Natural killer cell treated with Interleukin-12 subunit alpha and Interleukin-12 subunit beta and Interleukin-15 and Interleukin-18, amount 100 ng/mL, for 72 hours (primary cell): ENCODE data around the gene COL4A3. TPM values are rescaled to one million over a fixed set of nuclear protein-coding genes. Genes with fewer than 3 reads are reported as not detected.
A peak's percentile ranks its signal among the peaks of the same experiment; 100 is the strongest.

Experiments
- ATAC-seq, 2 donors: fragments of 150-1000 bp; cut with Tn5 transposase in 1 of 2; sonication (Bioruptor Pico), chemical (Tn5 transposase) in 1 of 2; 2 replicates each; pipeline ENCODE4 v1.10.0; 2021
- DNase-seq: peaks from one replicate; pipeline ENCODE4 v3.0.0; 2022; ENCODE audit warnings: low spot score
- H3K27ac Mint-ChIP-seq, 2 donors: 1 replicate in 1 of 2; 2 replicates in 1 of 2; pipeline ENCODE4 v1.8.0; 2022; ENCODE audit warnings: mixed read lengths in 2 of 2, mild to moderate bottlenecking in 1 of 2, moderate library complexity in 1 of 2
- H3K27me3 Mint-ChIP-seq, 2 donors: 1 replicate in 1 of 2; 2 replicates in 1 of 2; pipeline ENCODE4 v1.8.0; 2022; ENCODE audit warnings: mixed read lengths in 2 of 2
- H3K36me3 Mint-ChIP-seq: one replicate; pipeline ENCODE4 v1.8.0; 2022; ENCODE audit warnings: mixed read lengths
- H3K4me1 Mint-ChIP-seq, 2 donors: 1 replicate in 1 of 2; 2 replicates in 1 of 2; pipeline ENCODE4 v1.8.0; 2022; ENCODE audit warnings: low read depth in 2 of 2, mixed read lengths in 2 of 2, mild to moderate bottlenecking in 1 of 2
- H3K4me3 Mint-ChIP-seq: one replicate; pipeline ENCODE4 v1.8.0; 2022; ENCODE audit warnings: mixed read lengths
- H3K9me3 Mint-ChIP-seq: 2 replicates; pipeline ENCODE4 v1.8.0; 2022; ENCODE audit warnings: mixed read lengths
- total RNA-seq, 2 donors: library from RNA; stranded (reverse); gene quantifications; one replicate each; pipeline ENCODE4 v1.2.3, GENCODE V29; 2022

COL4A3 gene
- total RNA-seq, 2 donors from 2014 or later = 0.22 to 0.62 TPM

GRCh38 chr2:227238238-227239237 lies 74.1 kb downstream of the COL4A3 start:
- Mint-ChIP-seq H3K36me3 (no peaks in the 10 kb centered on the region), H3K27ac (no peak overlapping the region), H3K4me3 (no peak overlapping the region), H3K27me3 (peaks cover 15 to 25% of the 10 kb centered on the region in 2 donors), H3K9me3 (no peaks in the 10 kb centered on the region), H3K4me1 (no peaks in the 10 kb centered on the region)
- ATAC-seq (no peak), DNase-seq (peak; percentile 64)

- Mint-ChIP-seq H3K9me3 (no peaks in the 10 kb centered on the region), H3K27ac (no peak overlapping the region), H3K4me1 (no peaks in the 10 kb centered on the region), H3K4me3 (no peak overlapping the region), H3K27me3 (peaks cover 11 to 18% of the 10 kb centered on the region in 2 donors), H3K36me3 (no peaks in the 10 kb centered on the region)
- DNase-seq = no peak
- ATAC-seq = no peak
These were observed 76.6 kb downstream of the COL4A3 start for GRCh38 chr2:227241005-227241404.

GRCh38 chr2:227248876-227249275 lies 84.5 kb downstream of the COL4A3 start:
- Mint-ChIP-seq H3K4me1 (no peaks in the 10 kb centered on the region), H3K27me3 (peaks cover 7% of the 10 kb centered on the region in 2 donors)

GRCh38 chr2:227252831-227253230 lies 88.4 kb downstream of the COL4A3 start:
- ATAC-seq = no peak
- no peaks in the 10 kb centered on the region for H3K4me1 Mint-ChIP-seq
- no peak overlapping the region for H3K27ac Mint-ChIP-seq
- no peaks in the 10 kb centered on the region for H3K36me3 Mint-ChIP-seq
- H3K4me3 Mint-ChIP-seq = no peak overlapping the region
- H3K9me3 Mint-ChIP-seq = no peaks in the 10 kb centered on the region
- DNase-seq = no peak
- peaks cover 6 to 7% of the 10 kb centered on the region in 2 donors for H3K27me3 Mint-ChIP-seq

More at GRCh38 chr2:227248876-227249275, 84.5 kb downstream of the COL4A3 start:
- ATAC-seq = no peak
- no peak for DNase-seq
- H3K4me3 Mint-ChIP-seq = no peak overlapping the region
- no peak overlapping the region for H3K27ac Mint-ChIP-seq
- H3K9me3 Mint-ChIP-seq = no peaks in the 10 kb centered on the region
- H3K36me3 Mint-ChIP-seq = no peaks in the 10 kb centered on the region

- no peak overlapping the region for H3K27ac Mint-ChIP-seq
- ATAC-seq = no peak
- DNase-seq = no peak
- H3K27me3 Mint-ChIP-seq = peaks cover 0 to 3% of the 10 kb centered on the region in 2 donors
- H3K4me3 Mint-ChIP-seq = no peak overlapping the region
- H3K9me3 Mint-ChIP-seq = no peaks in the 10 kb centered on the region
- no peaks in the 10 kb centered on the region for H3K4me1 Mint-ChIP-seq
- no peaks in the 10 kb centered on the region for H3K36me3 Mint-ChIP-seq
These were observed 92.2 kb downstream of the COL4A3 start for GRCh38 chr2:227256605-227257004.

- H3K27ac Mint-ChIP-seq = no peak overlapping the region
- no peaks in the 10 kb centered on the region for H3K36me3 Mint-ChIP-seq
- DNase-seq (no peak), ATAC-seq (no peak)
- peaks cover 0 to 3% of the 10 kb centered on the region in 2 donors for H3K27me3 Mint-ChIP-seq
- no peaks in the 10 kb centered on the region for H3K4me1 Mint-ChIP-seq
- no peak overlapping the region for H3K4me3 Mint-ChIP-seq
- no peaks in the 10 kb centered on the region for H3K9me3 Mint-ChIP-seq
These were observed 93.4 kb downstream of the COL4A3 start for GRCh38 chr2:227257820-227258219.

- Mint-ChIP-seq H3K27ac (no peak overlapping the region), H3K9me3 (no peaks in the 10 kb centered on the region), H3K4me3 (no peak overlapping the region), H3K36me3 (no peaks in the 10 kb centered on the region), H3K4me1 (no peaks in the 10 kb centered on the region), H3K27me3 (peaks cover 0 to under 1% of the 10 kb centered on the region in 2 donors)
- DNase-seq = no peak
- no peak for ATAC-seq
These were observed 95.6 kb downstream of the COL4A3 start for GRCh38 chr2:227260041-227260440.

GRCh38 chr2:227267410-227268115 lies 103.1 kb downstream of the COL4A3 start:
- Mint-ChIP-seq H3K9me3 (no peaks in the 10 kb centered on the region), H3K27me3 (peaks cover 2 to 13% of the 10 kb centered on the region in 2 donors), H3K4me1 (no peaks in the 10 kb centered on the region), H3K27ac (no peak overlapping the region), H3K4me3 (no peak overlapping the region), H3K36me3 (no peaks in the 10 kb centered on the region)
- ATAC-seq = no peak
- no peak for DNase-seq

GRCh38 chr2:227280895-227281294 lies 116.5 kb downstream of the COL4A3 start:
- H3K4me3 Mint-ChIP-seq = no peak overlapping the region
- H3K27me3 Mint-ChIP-seq = no peaks in the 10 kb centered on the region
- no peaks in the 10 kb centered on the region for H3K36me3 Mint-ChIP-seq
- H3K27ac Mint-ChIP-seq = no peak overlapping the region
- DNase-seq = no peak
- ATAC-seq = no peak
- H3K4me1 Mint-ChIP-seq = no peaks in the 10 kb centered on the region
- H3K9me3 Mint-ChIP-seq = no peaks in the 10 kb centered on the region

- no peaks in the 10 kb centered on the region for H3K4me1 Mint-ChIP-seq
These were observed 121.4 kb downstream of the COL4A3 start for GRCh38 chr2:227285741-227286236.

GRCh38 chr2:227287771-227288170 lies 123.3 kb downstream of the COL4A3 start:
- Mint-ChIP-seq H3K36me3 (no peaks in the 10 kb centered on the region), H3K27ac (no peak overlapping the region), H3K4me3 (no peak overlapping the region), H3K27me3 (no peaks in the 10 kb centered on the region), H3K4me1 (no peaks in the 10 kb centered on the region), H3K9me3 (no peaks in the 10 kb centered on the region)
- DNase-seq = no peak
- no peak for ATAC-seq

More at GRCh38 chr2:227285741-227286236, 121.4 kb downstream of the COL4A3 start:
- ATAC-seq (no peak), DNase-seq (no peak)
- Mint-ChIP-seq H3K9me3 (no peaks in the 10 kb centered on the region), H3K4me3 (no peak overlapping the region), H3K36me3 (no peaks in the 10 kb centered on the region), H3K27ac (no peak overlapping the region), H3K27me3 (no peaks in the 10 kb centered on the region)

- ATAC-seq (no peak), DNase-seq (no peak)
- Mint-ChIP-seq H3K36me3 (no peaks in the 10 kb centered on the region), H3K4me1 (no peaks in the 10 kb centered on the region), H3K4me3 (no peak overlapping the region), H3K27ac (no peak overlapping the region), H3K9me3 (no peaks in the 10 kb centered on the region), H3K27me3 (no peaks in the 10 kb centered on the region)
These were observed 127.9 kb downstream of the COL4A3 start for GRCh38 chr2:227292314-227292713.

GRCh38 chr2:227293531-227293930 lies 129.1 kb downstream of the COL4A3 start:
- Mint-ChIP-seq H3K27ac (no peak overlapping the region), H3K4me3 (no peak overlapping the region), H3K36me3 (no peaks in the 10 kb centered on the region), H3K27me3 (no peaks in the 10 kb centered on the region), H3K4me1 (no peaks in the 10 kb centered on the region), H3K9me3 (no peaks in the 10 kb centered on the region)
- DNase-seq (no peak), ATAC-seq (no peak)

- DNase-seq (no peak), ATAC-seq (no peak)
- Mint-ChIP-seq H3K4me1 (no peaks in the 10 kb centered on the region), H3K4me3 (no peak overlapping the region), H3K27me3 (no peaks in the 10 kb centered on the region), H3K27ac (no peak overlapping the region), H3K36me3 (no peaks in the 10 kb centered on the region), H3K9me3 (no peaks in the 10 kb centered on the region)
These were observed 131.4 kb downstream of the COL4A3 start for GRCh38 chr2:227295806-227296205.
